ENCODE results near the gene NIN.
"Not testable (repeated sequence)": the region's sequence is repeated elsewhere in the genome, so short reads cannot be mapped to it uniquely, and the experiment has no call there.

NIN gene

DNA sequence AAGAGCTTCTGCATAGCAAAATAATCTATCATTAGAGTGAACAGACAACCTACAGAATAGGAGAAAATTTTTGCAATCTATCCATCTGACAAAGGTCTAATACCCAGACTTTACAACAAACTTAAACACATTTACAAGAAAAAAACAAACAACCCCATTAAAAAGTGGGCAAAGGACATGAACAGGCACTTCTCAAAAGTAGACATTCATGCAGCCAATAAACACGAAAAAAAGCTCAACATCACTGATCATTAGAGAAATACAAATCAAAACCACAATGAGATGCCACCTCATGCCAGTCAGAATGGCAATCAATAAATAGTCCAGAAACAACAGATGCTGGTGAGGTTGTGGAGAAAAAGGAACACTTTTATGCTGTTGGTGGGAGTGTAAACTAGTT is 15.9 kb downstream of the NIN start:
- DNase-seq: not testable (repeated sequence)

DNA sequence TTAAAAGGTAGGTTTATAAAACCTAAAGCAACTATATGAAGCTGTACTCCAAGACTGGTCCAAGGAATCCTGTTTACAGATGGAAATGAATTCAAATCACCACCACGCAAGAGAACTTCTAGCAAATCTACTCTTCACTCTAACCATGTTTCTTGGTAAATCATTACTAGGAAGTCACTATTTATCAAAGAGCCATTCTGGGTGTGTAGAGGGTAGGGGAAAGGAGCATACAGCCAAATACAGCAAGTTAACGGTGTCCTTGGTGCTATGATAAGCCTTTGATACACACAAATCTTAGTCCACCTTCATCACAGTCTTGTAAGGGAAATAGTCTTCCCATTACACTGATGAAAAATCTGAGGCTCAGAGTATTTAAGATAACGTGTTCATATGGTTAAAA is 16.8 kb downstream of the NIN start:
- DNase-seq: no peak

DNA sequence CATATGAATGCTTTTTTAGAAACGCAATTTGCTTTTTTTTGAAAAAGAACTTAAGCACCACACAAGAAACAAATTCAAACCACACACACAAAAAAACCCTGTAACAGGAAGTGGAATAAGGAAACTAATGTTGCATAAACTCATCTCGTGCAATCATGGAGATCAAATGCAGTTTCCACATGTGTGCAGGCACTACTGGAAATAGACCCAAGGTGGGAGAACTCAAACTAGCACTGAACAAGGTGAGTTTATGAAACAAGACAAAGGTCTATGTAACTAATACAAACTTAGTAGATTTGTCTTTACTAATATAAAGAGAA is 17.5 kb downstream of the NIN start:
- no peak for DNase-seq

DNA sequence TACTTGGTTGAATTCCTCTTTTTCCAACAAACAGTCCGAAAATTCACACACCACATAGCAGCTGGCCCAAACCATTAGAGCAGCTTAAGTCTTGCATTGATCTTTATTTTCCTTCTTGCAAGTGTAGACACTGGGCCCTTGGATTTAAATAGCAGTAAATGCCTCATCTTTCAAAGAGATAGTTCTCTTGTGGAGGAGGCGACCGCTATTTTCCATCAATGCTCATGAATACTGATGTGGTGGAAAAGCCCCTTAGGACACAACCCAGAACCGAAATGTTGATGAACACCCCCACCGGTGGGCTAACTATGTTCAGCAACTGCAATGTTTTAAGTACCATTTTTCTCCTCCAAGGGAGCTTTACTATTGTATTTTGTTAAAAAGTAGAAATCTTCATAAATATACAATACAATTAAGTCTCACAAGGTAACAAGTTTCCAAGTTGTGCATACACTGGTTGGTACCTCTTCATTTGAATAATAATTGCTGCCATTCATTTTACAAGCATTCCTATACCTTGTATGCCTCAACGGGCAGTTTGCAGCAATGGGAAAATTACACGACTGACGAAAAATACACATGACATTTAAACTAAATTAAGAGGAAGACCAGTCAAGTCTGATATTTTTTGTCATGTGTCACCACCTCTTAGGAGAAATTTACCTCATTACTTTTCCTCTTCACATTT is 18.0 kb downstream of the NIN start:
- DNase-seq: no peak

DNA sequence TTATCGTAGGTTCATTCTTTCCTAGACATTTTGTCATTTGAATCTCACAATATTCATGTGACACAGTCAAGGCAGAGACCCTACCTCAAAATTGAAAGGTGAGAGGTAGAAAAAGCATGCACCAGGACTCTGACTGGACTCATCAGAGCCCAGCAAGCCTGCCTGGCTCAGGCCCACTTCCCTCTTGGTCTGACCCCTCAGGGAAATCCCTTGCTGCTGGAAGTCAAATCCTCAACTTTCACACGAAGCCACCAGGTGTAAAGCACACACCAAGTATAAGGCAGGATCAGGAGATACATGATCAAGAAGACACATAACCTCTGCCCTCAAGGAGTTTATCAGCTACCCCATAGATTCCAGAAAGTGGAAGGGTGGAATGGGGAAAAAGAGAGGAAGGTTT is 18.8 kb downstream of the NIN start:
- no peak for DNase-seq

DNA sequence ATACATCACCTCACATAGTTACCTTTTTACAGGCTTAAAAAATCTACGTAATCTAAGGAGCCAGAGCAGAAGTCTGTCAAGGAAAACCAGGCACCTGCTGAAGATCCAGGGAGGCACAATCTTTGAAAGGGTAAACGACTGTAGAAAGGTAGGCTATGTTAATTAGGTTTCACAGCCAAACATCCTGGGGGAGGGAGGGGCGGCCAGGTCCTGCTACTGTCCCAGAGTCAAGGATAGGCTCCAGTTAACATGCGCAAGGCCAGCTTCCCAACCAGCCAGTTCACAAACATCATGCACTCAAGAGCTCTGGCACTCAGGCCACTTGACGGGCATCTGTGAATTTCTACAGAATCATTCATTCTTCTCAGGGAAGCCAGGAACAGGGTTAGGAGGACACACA is 22.9 kb downstream of the NIN start:
- DNase-seq: no peak

DNA sequence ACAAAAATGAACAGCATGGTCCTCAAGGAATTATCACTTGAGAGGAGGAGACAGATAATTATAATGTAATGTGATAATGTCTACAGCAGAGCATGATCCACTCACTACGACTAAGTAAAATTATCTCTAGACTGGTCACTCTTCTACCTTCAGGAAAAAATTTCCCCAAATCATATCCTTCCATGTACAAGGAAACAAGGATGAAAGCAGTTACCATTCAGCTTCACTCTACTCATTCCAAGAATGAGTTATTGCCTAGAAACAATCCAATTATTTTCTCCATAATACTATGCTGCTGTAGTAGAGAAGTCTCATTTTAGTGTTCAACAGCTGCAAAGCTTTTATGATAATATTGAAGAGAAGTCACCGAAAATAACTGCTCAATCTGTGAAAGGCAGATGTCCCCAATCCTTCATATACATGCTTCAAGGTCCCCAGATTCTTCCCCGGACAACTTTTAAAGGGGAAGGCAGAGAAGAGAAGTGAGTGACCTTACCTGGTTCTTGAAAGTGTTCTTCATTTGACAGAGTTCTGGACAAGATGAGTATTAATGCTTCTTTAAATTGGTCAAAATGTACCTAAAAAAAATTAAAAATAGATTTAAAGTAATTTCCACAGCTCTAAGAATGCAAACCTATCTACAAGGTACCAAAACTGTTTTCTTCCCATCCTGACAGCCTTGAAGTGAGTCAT is 24.6 kb downstream of the NIN start:
- DNase-seq: no peak

DNA sequence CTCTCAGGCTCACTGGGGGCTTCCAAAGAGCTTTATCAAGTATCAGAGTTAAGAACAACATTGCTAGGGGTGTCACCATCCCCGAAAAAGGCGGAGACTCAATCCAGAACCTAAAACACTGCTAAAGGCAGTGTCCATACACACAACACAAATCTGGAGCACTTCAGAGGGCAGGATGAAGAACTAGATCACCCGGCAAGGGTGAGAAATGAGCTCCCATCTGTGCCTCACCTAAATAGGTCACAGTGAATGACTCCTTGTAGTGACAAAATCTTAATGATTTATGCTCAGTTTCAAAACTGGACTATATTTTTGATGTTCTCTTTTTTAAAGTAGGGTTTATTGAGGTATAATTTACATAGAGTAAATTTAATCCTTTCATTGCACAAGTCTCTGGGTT is 25.6 kb downstream of the NIN start:
- DNase-seq: no peak

DNA sequence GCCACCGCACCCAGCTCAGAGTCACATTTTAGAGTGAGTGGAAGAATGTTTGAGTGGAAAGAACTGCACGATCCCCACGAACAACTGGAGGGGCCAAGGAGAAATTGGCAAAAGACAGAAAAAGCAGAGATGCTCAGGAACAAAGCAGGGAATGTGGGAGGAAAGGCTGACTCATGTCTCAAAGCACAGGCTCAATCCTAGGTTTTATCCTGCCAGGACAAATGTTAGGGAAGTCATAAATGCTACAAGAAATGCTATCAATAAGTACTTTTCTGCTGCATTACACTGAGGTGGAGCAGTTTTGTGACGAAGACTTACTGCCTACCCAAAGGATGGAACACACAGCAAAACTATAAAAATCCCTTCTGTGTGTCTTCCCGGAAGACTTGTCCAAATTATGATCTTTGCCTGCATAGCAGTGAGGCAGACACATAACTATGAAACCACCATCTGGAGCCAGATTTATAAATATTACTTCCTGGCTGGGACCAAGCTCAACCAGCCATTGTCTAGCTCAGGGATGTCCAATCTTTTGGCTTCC is 26.7 kb downstream of the NIN start:
- no peak for DNase-seq

DNA sequence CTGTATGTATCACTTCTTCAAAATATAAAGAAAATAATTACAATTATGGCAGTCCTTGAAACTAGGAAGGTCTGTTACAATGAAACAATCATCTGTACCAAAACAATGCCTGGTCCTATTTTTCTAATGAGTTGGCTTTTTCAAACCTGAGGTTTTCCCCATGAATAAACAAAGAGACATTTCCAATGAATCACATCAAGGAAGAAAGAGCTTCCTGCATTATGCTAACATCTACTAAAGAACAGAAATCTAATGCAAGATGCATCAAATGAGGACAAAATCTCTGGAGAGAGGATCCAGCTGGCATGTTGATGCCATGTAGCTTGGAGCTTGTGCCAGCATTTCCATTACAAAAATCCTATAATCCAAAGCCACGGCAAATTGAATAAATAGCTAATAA is 29.3 kb downstream of the NIN start:
- no peak for DNase-seq

DNA sequence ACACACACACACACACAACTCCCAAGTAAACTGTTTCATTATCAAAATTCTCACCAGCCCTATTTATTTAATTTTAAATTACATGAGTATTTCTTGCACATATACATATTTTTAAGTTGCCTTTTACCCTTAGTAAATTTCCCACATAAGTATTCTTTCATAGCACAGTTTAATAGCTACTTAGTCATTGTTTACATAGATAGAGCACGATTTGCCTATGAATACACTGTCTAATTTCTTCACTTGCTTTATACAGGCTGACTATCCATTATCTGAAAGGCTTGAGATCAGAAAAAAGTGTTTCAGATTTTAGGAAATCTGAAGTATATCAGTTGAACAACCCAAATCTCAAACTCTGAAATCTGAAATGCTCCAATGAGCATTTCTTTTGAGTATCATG is 30.9 kb downstream of the NIN start:
- no peak for DNase-seq

DNA sequence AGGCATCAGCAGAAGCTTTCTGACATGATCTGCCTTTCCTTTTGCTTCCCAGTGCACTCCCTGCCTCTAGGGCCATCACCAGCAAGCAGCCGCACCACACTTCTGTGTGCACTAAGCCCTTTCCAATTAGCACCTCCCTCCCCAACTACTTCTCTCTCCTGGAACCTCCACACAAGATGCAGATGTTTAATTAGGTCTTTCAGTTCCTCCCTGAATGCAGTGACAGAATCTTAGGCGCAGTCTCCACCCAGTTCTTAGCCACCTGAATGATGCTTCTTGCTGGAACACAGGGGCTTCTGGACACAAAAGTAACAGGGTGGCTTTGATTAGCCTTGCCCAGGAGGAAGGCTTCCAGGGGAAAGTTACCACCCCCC is 32.9 kb downstream of the NIN start:
- peak; percentile 20 for DNase-seq

DNA sequence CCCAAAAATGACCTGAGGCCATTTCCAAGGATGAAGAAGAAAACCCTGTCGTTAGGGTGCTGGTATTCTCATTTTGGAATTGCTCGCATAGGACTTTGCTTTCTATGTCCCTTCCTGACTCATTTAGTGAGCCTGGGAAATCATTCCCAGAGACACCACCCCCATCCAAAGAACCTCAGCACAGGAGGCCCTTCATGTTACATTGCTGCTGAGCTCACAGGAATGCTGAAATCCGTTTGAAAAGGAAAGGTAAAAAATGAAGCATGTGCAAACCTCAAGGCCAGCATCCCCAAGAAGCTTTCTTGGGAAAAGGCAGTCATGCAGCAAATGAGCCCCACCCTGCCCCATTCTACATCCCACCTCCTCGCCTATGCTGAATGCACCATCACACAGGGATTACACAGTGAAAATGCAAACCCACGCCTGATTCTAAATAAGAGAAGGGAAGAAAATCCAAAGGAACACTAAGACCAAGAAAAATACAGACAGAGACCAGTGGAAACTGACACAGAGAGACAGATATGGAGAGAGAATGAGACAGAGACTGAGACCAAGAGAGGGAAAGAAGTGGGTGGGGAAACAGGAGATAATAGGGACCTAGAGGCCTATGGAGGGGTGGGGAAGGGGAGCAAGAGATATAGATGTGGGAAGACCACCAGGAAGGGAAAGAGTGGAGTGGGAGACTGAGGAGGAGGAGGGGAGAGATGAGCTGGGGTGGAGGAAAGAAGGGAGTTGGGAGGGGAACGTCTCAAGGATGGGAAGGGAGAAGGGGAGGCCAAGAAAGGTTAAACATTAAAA is 33.5 kb downstream of the NIN start:
- DNase-seq: no peak

DNA sequence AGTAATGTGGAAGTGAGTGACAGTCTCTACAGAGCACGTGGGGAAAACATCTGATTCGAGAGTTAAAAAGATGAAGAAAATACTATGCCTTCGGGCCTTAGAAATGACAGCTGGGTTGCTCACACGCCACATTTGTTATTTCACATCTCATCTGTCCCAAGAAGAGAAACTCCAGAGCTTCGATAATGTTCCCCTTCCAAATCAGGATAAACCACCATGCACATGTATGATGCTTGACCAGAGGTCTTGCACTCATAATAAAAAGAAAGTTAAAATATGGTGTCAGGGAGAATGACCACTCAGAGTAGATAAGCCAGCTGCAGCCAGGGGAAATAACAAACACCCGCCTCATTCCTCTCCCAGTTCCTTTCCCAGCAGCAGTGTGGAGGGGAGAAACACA is 34.6 kb downstream of the NIN start:
- no peak for DNase-seq

DNA sequence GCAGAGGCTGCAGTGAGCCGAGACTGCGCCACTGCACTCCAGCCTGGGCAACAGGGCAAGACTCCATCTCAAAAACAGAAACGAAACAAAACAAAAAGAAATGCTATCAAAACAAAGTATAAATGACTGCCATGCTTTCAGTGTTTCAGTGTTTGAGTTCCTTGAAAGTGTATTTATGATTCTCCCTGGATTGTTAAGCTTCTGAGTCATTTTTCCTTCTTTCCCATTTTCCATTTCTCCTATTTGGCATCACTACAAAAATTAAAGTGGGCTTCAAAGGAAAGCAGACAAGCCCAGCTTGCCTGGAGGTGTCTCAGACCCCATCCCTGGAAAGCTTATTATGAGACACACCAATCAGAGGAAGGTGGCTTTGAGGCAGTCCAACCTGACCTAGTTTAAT is 35.1 kb downstream of the NIN start:
- no peak for DNase-seq

DNA sequence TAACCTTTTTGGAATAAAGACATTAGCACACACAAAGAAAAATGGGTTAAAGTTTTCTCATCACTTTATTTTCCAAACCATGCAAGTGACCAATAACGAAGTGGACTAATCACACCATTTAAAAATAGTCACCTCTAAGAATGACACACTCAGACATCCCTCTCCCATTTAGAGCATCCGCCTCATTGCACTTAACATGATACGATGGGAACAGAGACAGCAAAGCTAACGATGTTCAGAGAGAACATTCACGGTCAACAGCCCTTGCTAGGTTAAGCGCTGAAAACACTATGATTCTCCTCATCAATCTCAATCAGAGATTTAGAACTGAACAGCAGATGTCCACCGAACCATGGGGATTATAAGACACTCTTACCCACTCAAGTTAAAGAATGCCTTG is 35.8 kb downstream of the NIN start:
- no peak for DNase-seq

DNA sequence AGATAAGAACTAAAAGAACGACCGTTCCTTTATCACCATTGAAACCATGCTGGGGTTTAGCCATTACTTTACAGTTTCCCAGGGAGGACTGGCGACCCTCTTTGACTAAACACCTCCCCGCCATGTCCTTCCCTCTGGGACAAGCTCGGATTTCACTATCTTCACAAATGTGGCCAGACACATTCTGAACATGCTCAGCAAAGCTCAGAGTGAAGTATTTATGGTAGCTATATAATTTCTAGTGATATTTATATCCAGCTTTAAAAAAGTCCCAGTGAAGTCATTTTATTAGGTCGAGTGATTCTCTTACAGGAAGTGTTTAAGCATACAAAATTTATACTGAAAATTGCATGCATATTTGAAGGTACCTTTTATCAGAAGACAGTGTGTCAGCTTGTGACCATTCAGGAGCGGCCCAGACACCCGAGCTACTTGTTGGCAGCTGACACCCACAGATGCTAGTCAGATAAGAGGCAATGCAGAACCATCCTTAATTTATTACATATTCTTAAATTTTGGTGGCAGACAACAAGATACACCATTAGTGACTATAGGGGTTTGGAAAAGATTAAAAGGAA is 36.8 kb downstream of the NIN start:
- no peak for DNase-seq

DNA sequence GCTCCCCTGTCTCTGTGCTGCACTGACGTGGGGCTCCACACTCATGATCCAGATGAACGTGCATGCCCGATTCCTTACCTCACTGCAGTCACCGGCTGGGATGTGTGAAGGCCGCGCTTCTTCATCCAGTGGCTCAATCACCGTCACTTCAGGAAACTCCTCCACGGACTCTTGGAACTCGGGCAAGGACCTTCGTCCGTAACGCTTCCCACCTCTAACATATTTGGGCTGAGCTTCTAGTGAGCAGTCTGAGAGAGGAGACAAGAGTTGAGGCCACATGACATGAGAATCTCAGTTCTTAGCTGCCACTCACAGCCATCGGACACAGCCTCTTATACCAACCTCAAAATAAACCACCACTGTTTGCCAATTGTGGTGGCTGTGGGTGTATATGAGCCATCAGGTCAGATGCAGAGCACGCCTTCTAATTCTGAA is 38.3 kb downstream of the NIN start:
- DNase-seq: no peak

DNA sequence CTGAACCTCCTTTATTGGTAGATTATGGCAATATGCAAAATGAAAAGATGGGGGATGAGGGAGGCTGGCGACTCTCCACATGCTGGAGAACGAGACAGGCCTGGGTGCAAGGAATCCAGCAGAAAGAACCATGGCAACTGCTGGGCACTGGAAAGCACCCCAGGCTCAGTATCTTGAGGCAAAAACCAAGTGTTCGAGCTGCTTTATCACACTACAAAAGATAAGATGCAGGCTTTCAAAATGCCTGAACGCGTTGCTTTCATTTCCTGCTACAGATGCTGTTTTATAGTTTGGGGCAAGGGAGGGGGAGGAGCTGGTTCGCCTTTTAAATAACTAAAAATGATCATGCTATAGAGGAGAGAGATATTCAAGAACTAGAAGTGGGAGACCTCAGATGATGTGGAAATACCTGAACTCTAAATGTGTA is 38.9 kb downstream of the NIN start:
- no peak for DNase-seq

DNA sequence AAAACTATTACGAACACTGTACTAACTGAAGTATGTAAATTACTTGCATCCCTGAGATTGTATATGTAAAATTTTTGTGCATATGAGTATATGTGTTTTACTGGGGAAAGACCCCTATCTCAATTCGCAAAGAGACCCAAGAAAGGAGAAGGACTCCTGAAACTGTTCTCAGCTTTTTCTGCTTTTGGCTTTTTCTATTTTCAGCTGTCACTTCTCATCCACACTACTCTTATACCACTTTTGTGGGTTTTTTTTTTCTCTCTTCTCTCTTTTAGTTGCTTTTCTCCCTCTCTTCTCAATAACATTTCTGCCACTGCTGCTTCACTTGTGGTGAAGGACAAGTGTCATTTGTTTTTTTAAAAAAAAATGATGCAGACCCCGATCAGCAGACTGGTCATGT is 39.8 kb downstream of the NIN start:
- no peak for DNase-seq

DNA sequence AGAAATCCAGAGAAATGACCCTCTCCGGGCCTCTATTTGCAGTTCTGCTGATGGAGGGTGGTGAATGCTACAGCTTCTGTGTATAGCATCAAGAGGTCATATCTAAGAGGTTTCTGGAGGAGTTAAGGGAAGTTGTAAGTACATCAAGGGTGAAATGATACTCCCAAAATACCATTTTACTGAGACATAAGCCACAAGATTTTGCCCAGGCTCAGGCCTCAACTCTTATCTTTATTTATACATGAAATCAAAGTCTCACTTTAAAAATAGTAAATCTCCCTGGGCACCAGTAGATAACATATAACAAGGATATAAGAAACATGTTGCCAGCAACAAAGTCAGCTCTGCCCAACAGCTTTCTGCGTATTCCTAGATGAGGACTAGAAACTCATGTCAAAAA is 40.4 kb downstream of the NIN start:
- DNase-seq: no peak

DNA sequence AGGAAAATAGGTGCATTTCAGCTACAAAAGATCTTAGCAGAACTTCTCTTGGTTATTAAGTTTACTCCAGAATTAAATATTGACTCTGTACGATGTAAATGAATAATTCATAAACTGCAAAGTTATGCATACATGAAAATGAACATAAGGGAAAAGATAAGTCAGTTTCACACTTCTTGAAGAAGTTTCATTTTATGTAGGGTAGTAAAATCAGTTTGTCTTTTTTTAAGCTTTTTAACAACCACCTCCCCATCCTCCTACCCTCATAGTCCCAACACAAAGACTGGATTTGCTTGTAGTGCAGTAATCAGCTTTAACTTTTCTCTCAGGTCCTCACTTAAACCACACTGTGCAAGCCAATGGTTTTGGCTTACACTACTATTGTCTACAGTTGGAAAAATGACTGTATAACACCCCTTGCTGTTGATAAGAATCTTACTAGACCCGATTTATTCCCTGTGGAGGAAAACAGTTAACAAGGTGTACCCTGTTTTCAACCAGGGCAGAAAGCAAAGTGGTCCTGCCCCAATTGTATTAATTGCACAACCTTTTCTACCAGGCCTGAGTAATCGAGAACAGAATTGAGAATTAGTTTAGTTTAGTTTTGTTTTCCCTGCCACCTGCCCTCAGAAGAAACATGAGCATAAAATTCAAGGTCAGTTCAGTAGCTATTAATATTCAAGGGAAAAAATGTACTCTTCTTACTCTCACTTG is 44.1 kb downstream of the NIN start:
- no peak for DNase-seq

DNA sequence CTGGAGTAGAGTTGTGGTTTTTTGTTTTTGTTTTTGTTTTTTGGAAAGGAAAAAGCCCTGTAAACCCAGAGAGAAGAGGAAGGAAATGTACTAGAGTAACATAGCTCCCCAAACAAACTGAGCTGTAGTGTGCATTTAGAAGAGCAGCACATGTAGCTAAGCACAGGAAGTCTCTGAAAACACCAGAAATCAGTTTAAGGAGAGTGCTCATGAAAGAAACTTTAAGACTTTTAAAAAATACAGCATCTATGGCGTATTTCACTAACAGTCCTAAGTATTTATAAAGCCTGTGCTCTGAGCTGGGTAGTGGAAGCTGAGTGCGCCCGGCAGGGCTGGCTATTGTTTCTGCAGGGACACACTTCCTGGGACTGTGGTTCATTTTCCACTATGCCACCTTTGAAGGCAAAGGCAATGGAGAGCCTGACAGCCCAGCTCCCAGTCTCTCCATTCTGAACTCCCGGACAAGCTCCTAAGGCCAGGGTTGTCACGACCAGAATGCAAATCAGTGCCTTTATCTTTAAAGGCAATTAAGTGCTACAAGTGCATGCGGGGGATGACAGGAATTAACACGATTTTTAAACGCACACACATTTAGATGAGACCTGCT is 45.4 kb downstream of the NIN start:
- no peak for DNase-seq
